WTC11 (cell line): ENCODE results near the gene TBC1D10B.

Experiments used
- CTCF ChIP-seq: fragments of 200-600 bp; IDR thresholded peaks from 2 replicates; pipeline ENCODE4 v1.8.0; 2022; ENCODE audit warnings: antibody characterized with exemption
- E2F4 ChIP-seq: sonication (generic); formaldehyde crosslinking; IDR thresholded peaks from 2 replicates; pipeline ENCODE4 v1.8.1; 2022; ENCODE audit warnings: low read depth, mild to moderate bottlenecking, moderate library complexity, missing genetic modification reagents, borderline replicate concordance
- E2F5 ChIP-seq: sonication (generic); formaldehyde crosslinking; IDR thresholded peaks from 2 replicates; pipeline ENCODE4 v1.8.1; 2022; ENCODE audit warnings: mild to moderate bottlenecking, moderate library complexity, missing genetic modification reagents
- GABPB1 ChIP-seq: sonication (generic); formaldehyde crosslinking; IDR thresholded peaks from 2 replicates; pipeline ENCODE4 v1.8.1; 2023; ENCODE audit warnings: mild to moderate bottlenecking, missing genetic modification reagents
- MXD4 ChIP-seq: fragments of 250-450 bp; sonication (Bioruptor Pico); IDR thresholded peaks from 2 replicates; pipeline ENCODE4 v1.8.0; 2021; ENCODE audit warnings: mild to moderate bottlenecking, moderate library complexity, borderline replicate concordance
- SP1 ChIP-seq: sonication (generic); formaldehyde crosslinking; conservative IDR thresholded peaks from 2 replicates; pipeline ENCODE4 v1.8.1; 2022; ENCODE audit warnings: missing genetic modification reagents
- ZNF416 ChIP-seq: fragments of 250-450 bp; sonication (Bioruptor Pico); IDR thresholded peaks from 2 replicates; pipeline ENCODE4 v1.9.0; 2021; ENCODE audit warnings: mild to moderate bottlenecking, inconsistent platforms
- TF ChIP-seq, protein P1 (sequence below): sonication (generic); formaldehyde crosslinking; IDR thresholded peaks from 2 replicates; pipeline ENCODE4 v1.8.0; 2023; ENCODE audit warnings: missing genetic modification reagents
- TF ChIP-seq, protein P2 (sequence below): sonication (generic); formaldehyde crosslinking; IDR thresholded peaks from 2 replicates; pipeline ENCODE4 v1.8.0; 2022; ENCODE audit warnings: mild to moderate bottlenecking, missing genetic modification reagents
- TF ChIP-seq, protein P3 (sequence below): sonication (generic); formaldehyde crosslinking; IDR thresholded peaks from 2 replicates; pipeline ENCODE4 v1.8.1; 2022; ENCODE audit warnings: low read depth, missing genetic modification reagents, borderline replicate concordance

DNA sequence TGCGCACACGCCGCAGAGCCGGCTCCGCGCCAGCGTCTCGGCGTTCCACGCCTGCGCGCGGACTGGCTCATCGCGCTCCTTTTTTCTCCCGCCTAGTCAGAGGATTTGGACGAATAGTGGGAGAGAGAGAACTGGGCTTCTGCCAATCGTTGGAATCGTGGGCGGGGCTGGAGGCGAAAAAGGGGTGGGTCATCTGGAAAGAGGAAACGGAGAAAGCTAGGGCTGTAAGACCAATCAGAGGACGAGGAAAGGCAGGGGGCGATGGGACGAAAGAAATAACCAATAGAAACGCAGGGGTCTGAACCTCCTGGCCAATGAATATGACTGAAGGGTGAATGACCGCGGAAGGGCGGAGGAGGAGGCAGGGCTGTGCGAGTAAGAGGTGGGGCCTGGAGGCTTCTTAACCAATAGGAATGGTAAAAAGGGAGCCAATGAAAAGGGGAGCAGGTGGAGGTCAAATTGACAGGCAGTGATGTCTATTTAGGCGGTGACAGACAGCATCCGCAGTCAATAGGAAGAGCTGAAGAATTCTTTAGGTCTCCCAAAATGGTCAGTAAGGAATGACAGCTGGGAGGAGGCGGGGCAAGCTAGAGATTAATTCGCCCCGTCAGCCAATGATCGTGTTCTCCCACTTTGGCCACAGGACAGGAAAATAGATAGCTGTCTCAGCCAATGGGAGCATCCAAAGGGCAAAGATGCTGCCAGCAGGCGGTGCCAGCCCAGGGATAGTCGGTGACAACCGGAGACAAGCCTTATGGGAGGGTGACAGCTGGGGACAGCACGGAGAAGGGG, at the start of gene TBC1D10B:
- TF ChIP-seq CTCF (no peak), E2F5 (0 out of 2 replicates have a peak, but pooled peaks have one; percentile 30), ZNF416 (CRISPR knock-in tag) (no peak), GABPB1 (CRISPR knock-in tag) (peak; percentile 49), E2F4 (CRISPR knock-in tag) (no peak), MXD4 (CRISPR knock-in tag) (no peak), SP1 (CRISPR knock-in tag) (peak; percentile 73)
- TF ChIP-seq, protein P1, sequence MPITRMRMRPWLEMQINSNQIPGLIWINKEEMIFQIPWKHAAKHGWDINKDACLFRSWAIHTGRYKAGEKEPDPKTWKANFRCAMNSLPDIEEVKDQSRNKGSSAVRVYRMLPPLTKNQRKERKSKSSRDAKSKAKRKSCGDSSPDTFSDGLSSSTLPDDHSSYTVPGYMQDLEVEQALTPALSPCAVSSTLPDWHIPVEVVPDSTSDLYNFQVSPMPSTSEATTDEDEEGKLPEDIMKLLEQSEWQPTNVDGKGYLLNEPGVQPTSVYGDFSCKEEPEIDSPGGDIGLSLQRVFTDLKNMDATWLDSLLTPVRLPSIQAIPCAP (CRISPR knock-in tag): no peak
- TF ChIP-seq, protein P2, sequence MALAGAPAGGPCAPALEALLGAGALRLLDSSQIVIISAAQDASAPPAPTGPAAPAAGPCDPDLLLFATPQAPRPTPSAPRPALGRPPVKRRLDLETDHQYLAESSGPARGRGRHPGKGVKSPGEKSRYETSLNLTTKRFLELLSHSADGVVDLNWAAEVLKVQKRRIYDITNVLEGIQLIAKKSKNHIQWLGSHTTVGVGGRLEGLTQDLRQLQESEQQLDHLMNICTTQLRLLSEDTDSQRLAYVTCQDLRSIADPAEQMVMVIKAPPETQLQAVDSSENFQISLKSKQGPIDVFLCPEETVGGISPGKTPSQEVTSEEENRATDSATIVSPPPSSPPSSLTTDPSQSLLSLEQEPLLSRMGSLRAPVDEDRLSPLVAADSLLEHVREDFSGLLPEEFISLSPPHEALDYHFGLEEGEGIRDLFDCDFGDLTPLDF (CRISPR knock-in tag): no peak
- TF ChIP-seq, protein P3, sequence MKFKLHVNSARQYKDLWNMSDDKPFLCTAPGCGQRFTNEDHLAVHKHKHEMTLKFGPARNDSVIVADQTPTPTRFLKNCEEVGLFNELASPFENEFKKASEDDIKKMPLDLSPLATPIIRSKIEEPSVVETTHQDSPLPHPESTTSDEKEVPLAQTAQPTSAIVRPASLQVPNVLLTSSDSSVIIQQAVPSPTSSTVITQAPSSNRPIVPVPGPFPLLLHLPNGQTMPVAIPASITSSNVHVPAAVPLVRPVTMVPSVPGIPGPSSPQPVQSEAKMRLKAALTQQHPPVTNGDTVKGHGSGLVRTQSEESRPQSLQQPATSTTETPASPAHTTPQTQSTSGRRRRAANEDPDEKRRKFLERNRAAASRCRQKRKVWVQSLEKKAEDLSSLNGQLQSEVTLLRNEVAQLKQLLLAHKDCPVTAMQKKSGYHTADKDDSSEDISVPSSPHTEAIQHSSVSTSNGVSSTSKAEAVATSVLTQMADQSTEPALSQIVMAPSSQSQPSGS (CRISPR knock-in tag): no peak
